ENCODE data around the gene ZNF215.
"Not testable (repeated sequence)": the region's sequence is repeated elsewhere in the genome, so short reads cannot be mapped to it uniquely, and the experiment has no call there.

Gene ZNF215

DNA sequence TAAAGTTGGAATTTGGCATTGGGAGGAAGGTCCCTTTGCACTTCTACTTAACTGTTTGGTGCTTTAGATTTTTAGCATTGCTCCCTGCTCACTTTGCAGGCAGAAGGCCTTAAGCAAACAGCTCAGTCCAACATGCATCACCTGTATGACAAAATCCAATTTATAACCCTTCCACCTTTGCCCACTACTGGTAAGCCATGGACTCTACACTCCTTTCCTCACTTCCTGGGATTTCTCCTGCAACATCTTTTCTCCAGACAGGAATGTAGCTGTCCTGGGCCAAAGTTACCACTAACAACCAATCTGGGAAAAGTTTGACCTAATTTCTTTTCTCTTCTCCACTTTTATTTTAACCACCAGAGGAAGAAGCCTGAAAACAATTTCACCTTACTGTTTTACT, 32.1 kb upstream of the ZNF215 start:
- DNase-seq (ENCODE audit: low spot score) = no peak
- in situ Hi-C loops (cut with MboI; ENCODE audit: low pct_unique_long_range_greater_than_20kb, low sequenced_read_pairs, unreplicated experiment) = no loop called here
- TF ChIP-seq, protein P1, sequence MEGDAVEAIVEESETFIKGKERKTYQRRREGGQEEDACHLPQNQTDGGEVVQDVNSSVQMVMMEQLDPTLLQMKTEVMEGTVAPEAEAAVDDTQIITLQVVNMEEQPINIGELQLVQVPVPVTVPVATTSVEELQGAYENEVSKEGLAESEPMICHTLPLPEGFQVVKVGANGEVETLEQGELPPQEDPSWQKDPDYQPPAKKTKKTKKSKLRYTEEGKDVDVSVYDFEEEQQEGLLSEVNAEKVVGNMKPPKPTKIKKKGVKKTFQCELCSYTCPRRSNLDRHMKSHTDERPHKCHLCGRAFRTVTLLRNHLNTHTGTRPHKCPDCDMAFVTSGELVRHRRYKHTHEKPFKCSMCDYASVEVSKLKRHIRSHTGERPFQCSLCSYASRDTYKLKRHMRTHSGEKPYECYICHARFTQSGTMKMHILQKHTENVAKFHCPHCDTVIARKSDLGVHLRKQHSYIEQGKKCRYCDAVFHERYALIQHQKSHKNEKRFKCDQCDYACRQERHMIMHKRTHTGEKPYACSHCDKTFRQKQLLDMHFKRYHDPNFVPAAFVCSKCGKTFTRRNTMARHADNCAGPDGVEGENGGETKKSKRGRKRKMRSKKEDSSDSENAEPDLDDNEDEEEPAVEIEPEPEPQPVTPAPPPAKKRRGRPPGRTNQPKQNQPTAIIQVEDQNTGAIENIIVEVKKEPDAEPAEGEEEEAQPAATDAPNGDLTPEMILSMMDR (IDR thresholded peaks at IDR 0.05; ENCODE audit: extremely low read depth, insufficient read depth, missing control alignments) = no peak

DNA sequence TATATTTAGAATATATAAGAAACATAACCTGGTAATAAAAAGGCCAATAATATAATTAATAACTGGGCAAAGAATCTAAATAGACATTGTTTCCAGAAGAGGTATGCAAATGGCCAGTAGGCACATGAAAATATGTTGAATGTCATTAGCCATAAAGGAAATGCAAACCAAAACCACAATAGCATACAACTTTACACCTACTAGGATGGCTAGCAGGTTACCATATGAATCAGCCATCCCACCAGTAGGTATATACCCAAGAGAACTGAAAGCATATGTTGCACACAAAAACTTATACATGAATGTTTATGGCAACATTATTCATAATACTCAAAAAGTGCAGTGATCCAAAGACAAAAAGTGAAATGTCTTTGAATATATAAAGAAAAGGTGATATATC, 31.2 kb upstream of the ZNF215 start:
- DNase-seq (ENCODE audit: low spot score) = peak; percentile 13
- TF ChIP-seq, protein P1 (IDR thresholded peaks at IDR 0.05; ENCODE audit: extremely low read depth, insufficient read depth, missing control alignments) = no peak
- in situ Hi-C loops (cut with MboI; ENCODE audit: low pct_unique_long_range_greater_than_20kb, low sequenced_read_pairs, unreplicated experiment) = no loop called here

DNA sequence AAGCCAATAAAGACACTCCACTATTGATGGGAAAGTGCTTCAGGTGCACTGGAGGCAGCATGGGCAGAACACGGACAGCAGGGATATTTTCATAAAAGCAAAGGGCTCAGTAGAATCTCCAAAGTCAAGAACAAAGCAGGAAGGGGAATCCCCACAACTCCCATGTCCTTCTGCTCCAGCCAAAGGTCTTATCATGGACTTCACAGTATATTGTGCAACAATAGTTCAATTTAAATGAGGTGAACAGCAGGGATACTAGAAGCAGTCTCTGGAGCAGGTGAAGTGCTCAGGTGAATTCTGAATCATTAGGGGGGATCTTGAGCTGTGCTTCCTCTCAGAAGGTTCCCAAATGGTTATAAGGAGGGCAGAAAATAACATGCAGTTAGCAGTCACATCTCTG, 27.3 kb upstream of the ZNF215 start:
- in situ Hi-C loops (cut with MboI; ENCODE audit: low pct_unique_long_range_greater_than_20kb, low sequenced_read_pairs, unreplicated experiment) = no loop called here
- DNase-seq (ENCODE audit: low spot score) = no peak
- TF ChIP-seq, protein P1 (IDR thresholded peaks at IDR 0.05; ENCODE audit: extremely low read depth, insufficient read depth, missing control alignments) = no peak

DNA sequence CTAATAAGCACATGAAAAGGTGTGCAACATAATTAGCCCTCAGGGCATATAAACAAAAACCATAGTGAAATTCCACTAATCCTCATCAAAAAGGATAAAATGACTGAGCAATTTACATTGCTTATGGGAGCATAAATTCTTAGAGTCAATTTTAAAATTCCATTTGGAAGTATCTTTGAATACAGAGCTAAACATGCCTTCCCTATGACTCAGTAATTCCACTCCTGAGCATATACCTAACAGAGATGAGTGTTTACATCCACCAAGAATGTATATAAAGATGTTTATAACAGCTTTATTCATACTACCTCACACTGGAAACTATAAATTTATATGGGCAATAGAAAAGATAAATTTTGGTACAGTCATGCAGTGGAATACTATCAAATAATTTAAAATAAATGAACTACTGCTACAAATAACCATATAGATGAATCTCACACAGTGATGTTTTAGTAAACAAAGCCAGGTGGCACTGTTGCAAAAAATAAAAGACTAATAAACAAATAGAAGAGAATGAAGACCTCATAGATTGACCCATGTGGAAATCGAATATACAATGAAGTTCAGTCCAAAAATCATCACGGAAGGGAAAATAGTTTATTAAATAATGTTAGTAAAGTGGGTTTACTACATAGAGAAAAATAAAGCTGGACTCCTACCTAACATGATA, 25.8 kb upstream of the ZNF215 start:
- DNase-seq (ENCODE audit: low spot score) = no peak
- in situ Hi-C loops (cut with MboI; ENCODE audit: low pct_unique_long_range_greater_than_20kb, low sequenced_read_pairs, unreplicated experiment) = no loop called here
- TF ChIP-seq, protein P1 (IDR thresholded peaks at IDR 0.05; ENCODE audit: extremely low read depth, insufficient read depth, missing control alignments) = peak; percentile 17

DNA sequence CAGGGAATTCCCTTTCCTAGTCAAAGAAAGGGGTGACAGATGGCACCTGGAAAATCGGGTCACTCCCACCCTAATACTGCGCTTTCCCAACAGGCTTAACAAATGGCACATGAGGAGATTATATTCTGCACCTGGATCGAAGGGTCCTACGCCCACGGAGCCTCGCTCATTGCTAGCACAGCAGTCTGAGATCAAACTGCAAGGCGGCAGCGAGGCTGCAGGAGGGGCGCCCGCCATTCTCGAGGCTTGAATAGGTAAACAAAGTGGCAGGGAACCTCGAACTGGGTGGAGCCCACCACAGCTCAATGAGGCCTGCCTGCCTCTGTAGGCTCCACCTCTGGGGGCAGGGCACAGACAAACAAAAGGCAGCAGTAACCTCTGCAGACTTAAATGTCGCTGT, 21.4 kb upstream of the ZNF215 start:
- in situ Hi-C loops (cut with MboI; ENCODE audit: low pct_unique_long_range_greater_than_20kb, low sequenced_read_pairs, unreplicated experiment); DNase-seq (ENCODE audit: low spot score): not testable (repeated sequence)

DNA sequence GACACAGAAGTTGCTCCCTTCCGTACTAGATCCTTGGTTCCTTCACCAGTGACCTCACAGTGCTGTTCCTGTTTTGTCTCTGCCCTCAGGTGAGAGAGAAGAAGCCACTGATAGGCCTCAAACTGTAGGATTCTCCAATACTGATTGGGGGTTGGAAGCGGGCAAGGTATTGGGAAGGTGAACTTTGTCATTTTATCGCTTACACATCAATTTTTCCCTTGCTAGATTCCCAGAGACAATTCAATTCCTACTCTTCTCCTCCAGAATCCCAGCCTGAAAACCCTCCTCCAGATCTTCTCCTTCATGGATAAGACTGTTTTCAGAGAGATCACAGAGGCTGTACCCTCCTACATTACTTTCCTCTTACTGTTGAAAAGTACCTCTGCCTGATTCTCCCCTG, 14.8 kb upstream of the ZNF215 start:
- in situ Hi-C loops (cut with MboI; ENCODE audit: low pct_unique_long_range_greater_than_20kb, low sequenced_read_pairs, unreplicated experiment) = no loop called here
- TF ChIP-seq, protein P1 (IDR thresholded peaks at IDR 0.05; ENCODE audit: extremely low read depth, insufficient read depth, missing control alignments) = no peak
- DNase-seq (ENCODE audit: low spot score) = no peak

DNA sequence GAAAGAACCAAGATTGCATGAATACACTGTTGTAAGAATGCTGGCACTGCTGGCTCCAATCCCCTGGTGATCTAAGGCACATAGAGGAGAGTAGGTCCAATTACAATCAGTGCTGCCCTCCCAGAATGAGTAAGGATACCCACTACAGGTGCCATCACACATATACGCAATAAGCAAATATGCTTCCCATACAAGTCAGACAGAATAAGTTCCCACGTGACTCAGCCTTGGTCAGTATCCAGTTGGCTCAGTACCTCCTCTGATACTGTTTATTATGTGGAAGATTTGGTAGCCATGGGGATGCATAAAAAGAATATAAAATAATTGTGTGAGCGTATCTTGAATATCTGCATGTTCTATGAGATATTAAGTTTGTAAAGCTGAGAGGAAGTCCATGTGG, 14.3 kb upstream of the ZNF215 start:
- TF ChIP-seq, protein P1 (IDR thresholded peaks at IDR 0.05; ENCODE audit: extremely low read depth, insufficient read depth, missing control alignments) = no peak
- DNase-seq (ENCODE audit: low spot score) = no peak
- in situ Hi-C loops (cut with MboI; ENCODE audit: low pct_unique_long_range_greater_than_20kb, low sequenced_read_pairs, unreplicated experiment) = no loop called here

Data from GM13977 (cell line).